ENCODE measurements around the gene SCN5A. TPM values are rescaled to one million over a fixed set of nuclear protein-coding genes. Genes with fewer than 3 reads are reported as not detected.

Gene SCN5A
- total and polyA plus RNA-seq, 2 experiments from 2014 or later = 0.97 to 1.3 TPM

DNA sequence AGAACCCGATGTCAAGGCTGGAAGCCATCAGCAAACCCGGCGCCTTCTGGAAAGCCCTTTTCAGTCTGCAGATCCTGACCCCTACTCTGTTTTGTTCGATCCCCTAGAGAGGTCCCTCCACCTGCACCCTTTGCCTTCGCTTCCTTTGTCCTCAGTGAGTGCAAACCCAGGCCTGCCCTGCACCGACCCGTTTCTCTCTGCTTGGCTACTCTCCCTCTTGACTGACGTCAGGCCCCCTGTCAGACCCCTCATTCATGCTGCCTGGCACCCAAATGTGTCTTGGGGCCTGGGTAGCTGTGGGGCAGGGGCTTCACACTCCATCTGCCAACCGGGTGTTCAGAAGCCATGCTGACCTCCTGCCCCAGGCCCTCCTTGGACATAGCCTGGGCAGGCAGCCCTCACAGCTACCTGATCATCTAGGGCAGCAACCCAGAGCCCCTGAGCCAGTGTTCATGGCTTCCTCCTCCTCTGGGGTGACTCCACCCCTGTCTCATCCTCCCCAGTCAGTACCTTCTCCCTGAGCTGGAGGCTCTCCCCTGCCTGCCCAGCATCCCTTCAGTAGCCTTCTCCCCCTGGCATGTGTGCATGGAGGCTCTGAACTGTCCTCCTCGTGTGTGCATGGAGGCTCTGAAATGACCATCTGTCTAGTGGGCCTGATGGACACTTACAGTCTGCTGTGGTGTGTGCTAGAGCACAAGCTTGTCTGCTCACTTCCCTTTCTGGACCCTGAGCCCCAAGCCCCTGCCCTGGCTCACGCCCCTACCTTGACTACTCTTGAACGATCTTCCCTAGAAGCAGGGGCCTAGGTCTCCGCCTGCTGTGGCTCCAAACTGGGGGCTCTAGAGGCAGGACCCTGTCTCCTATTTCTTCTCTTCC, 83.9 kb downstream of the SCN5A start:
- H3K27ac ChIP-seq = no peak overlapping the region
- no peaks in the 10 kb centered on the region for H4K20me1 ChIP-seq (ENCODE audit: insufficient read depth, poor library complexity, severe bottlenecking)
- no peak overlapping the region for H3K4me3 ChIP-seq
- H3K9me2 ChIP-seq (replicated peaks; ENCODE audit: insufficient read depth) = no peaks in the 10 kb centered on the region
- no peak for DNase-seq (ENCODE audit: low spot score)
- no peaks in the 10 kb centered on the region for H3K36me3 ChIP-seq (replicated peaks; ENCODE audit: insufficient read depth, low read depth)
- no peak for TF ChIP-seq EZH2 (IDR thresholded peaks at IDR 0.05; ENCODE audit: borderline replicate concordance)
- TF ChIP-seq, protein P1, sequence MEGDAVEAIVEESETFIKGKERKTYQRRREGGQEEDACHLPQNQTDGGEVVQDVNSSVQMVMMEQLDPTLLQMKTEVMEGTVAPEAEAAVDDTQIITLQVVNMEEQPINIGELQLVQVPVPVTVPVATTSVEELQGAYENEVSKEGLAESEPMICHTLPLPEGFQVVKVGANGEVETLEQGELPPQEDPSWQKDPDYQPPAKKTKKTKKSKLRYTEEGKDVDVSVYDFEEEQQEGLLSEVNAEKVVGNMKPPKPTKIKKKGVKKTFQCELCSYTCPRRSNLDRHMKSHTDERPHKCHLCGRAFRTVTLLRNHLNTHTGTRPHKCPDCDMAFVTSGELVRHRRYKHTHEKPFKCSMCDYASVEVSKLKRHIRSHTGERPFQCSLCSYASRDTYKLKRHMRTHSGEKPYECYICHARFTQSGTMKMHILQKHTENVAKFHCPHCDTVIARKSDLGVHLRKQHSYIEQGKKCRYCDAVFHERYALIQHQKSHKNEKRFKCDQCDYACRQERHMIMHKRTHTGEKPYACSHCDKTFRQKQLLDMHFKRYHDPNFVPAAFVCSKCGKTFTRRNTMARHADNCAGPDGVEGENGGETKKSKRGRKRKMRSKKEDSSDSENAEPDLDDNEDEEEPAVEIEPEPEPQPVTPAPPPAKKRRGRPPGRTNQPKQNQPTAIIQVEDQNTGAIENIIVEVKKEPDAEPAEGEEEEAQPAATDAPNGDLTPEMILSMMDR (IDR thresholded peaks at IDR 0.05; ENCODE audit: poor library complexity) = no peak
- TF ChIP-seq EZH2phosphoT487 (IDR thresholded peaks at IDR 0.05; ENCODE audit: low read depth, severe bottlenecking, unreplicated experiment) = no peak
- H2AFZ ChIP-seq = no peak overlapping the region
- H3K4me2 ChIP-seq = no peak overlapping the region
- no peaks in the 10 kb centered on the region for H3K27me3 ChIP-seq
- no peaks in the 10 kb centered on the region for H3K79me2 ChIP-seq
- no peaks in the 10 kb centered on the region for H3K9me3 ChIP-seq (ENCODE audit: low read depth)
- H3K4me1 ChIP-seq (ENCODE audit: insufficient read depth) = no peaks in the 10 kb centered on the region
- WGBS (ENCODE audit: low lambda C conversion rate, missing lambda C conversion rate) = 91% methylated on average over 13 of the region's 13 CpGs

DNA sequence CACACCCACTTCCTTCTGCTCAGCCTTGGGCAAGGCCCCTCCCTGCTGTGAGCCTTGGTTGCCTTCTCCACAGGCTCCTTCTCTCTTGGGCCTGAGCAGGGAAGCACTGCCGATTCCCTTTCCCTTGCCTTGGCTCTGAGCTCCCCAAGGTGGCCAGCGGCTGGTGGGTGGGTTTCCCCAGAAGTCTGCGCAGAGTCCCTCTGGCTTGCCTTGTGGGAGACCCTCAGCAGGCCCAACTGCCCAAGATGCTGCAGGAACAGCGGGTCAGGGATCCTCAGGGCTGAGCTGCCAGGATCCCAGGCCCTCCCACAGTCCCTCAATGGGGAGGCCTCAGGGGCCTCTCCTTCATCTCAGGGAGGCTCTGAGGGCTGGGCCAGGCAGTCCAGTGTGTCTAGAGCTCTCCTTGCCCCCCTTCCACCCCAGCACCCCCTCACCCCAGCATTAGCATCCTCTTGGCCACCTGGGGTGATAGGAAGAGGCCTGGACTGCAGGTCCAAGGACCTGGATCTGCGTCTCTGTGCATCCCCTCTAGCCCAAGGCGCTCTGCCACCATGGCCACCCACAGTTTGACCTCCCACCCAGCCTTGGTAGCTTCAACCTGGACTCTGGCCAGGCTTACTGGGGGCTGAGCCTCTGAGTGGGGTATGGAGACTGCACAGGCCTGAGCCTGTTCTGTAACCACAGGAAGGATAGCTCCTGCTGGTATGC, 84.7 kb downstream of the SCN5A start:
- no peak for DNase-seq (ENCODE audit: low spot score)
- TF ChIP-seq EZH2 (IDR thresholded peaks at IDR 0.05; ENCODE audit: borderline replicate concordance) = no peak
- TF ChIP-seq, protein P1 (IDR thresholded peaks at IDR 0.05; ENCODE audit: poor library complexity) = no peak
- no peak for TF ChIP-seq EZH2phosphoT487 (IDR thresholded peaks at IDR 0.05; ENCODE audit: low read depth, severe bottlenecking, unreplicated experiment)
- Histone ChIP-seq H3K4me2 (no peak overlapping the region), H3K9me2 (replicated peaks; ENCODE audit: insufficient read depth) (no peaks in the 10 kb centered on the region), H3K27me3 (no peaks in the 10 kb centered on the region), H2AFZ (no peak overlapping the region), H3K36me3 (replicated peaks; ENCODE audit: insufficient read depth, low read depth) (no peaks in the 10 kb centered on the region), H3K27ac (no peak overlapping the region), H3K79me2 (no peaks in the 10 kb centered on the region), H4K20me1 (ENCODE audit: insufficient read depth, poor library complexity, severe bottlenecking) (no peaks in the 10 kb centered on the region), H3K4me1 (ENCODE audit: insufficient read depth) (no peaks in the 10 kb centered on the region), H3K4me3 (no peak overlapping the region), H3K9me3 (ENCODE audit: low read depth) (no peaks in the 10 kb centered on the region)
- 91% methylated on average over 6 of the region's 6 CpGs for WGBS (ENCODE audit: low lambda C conversion rate, missing lambda C conversion rate)

DNA sequence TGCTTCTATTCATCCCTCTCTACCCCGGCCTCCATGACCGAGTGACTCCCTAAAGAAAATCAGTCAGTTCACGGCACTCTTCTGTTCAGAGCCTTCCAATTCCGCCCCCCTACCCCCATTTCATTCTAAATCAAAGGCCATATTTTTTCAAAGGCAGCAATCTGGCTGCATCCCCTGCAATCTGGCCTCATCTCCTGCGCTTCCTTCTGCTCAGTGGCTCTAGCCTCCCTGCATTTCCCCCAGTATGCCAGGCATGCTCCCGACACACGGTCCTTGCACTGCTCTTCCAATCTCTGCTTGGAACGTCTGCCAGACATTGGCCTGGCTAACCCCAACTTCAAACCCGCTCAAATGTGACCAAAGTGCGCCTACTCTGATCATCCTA, 85.6 kb downstream of the SCN5A start:
- no peak overlapping the region for H3K4me3 ChIP-seq
- H3K27me3 ChIP-seq = no peaks in the 10 kb centered on the region
- H4K20me1 ChIP-seq (ENCODE audit: insufficient read depth, poor library complexity, severe bottlenecking) = no peaks in the 10 kb centered on the region
- H3K4me1 ChIP-seq (ENCODE audit: insufficient read depth) = no peaks in the 10 kb centered on the region
- no peak overlapping the region for H3K27ac ChIP-seq
- no peaks in the 10 kb centered on the region for H3K9me2 ChIP-seq (replicated peaks; ENCODE audit: insufficient read depth)
- TF ChIP-seq EZH2phosphoT487 (IDR thresholded peaks at IDR 0.05; ENCODE audit: low read depth, severe bottlenecking, unreplicated experiment) = no peak
- TF ChIP-seq, protein P1 (IDR thresholded peaks at IDR 0.05; ENCODE audit: poor library complexity) = no peak
- TF ChIP-seq EZH2 (IDR thresholded peaks at IDR 0.05; ENCODE audit: borderline replicate concordance) = no peak
- WGBS (ENCODE audit: low lambda C conversion rate, missing lambda C conversion rate) = 90% methylated on average over 10 of the region's 10 CpGs
- H3K9me3 ChIP-seq (ENCODE audit: low read depth) = no peaks in the 10 kb centered on the region
- H2AFZ ChIP-seq = no peak overlapping the region
- H3K4me2 ChIP-seq = no peak overlapping the region
- no peaks in the 10 kb centered on the region for H3K36me3 ChIP-seq (replicated peaks; ENCODE audit: insufficient read depth, low read depth)
- no peak for DNase-seq (ENCODE audit: low spot score)
- no peaks in the 10 kb centered on the region for H3K79me2 ChIP-seq

All from hepatocyte (in vitro differentiated cells).